GM18907 (cell line): ENCODE data around the gene AIFM1.

Experiments
- ATAC-seq: cut with Tn5 transposase; IDR thresholded peaks from one replicate; pipeline ENCODE4 v1.9.1; 2021; ENCODE audit warnings: mild to moderate bottlenecking, moderate library complexity; ENCODE audit not compliant: unreplicated experiment

AIFM1 gene

DNA sequence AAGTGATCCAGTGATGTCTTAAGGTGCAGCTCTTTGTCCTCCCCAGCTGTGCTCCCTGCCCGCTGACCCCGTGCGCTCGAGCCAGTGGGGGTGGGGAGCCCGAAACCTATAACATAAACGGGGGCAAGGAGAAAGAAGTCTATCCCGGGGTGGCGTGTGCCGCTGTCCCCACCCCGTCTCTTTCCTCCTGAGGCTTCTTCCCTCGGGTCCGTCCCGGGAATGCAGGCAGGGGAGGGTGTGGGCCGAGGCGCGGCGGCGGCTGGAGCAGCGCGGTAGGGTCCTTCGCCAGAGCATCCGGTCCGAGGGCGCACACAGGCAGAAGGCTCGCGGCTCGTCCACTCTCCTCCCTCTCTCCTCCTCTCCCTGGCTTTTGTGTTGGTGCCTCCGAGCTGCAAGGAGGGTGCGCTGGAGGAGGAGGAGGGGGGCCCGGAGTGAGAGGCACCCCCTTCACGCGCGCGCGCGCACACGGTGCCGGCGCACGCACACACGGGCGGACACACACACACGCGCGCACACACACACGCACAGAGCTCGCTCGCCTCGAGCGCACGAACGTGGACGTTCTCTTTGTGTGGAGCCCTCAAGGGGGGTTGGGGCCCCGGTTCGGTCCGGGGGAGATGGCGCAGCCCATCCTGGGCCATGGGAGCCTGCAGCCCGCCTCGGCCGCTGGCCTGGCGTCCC is 5.9 kb upstream of the AIFM1 start, which contains the start of gene RAB33A:
Gene RAB33A, plus strand, starts transcription at position 517 of the 681 bp plus-strand sequence. Its CDS starts 101 bp downstream, at position 618.
- ATAC-seq: peak; percentile 1

DNA sequence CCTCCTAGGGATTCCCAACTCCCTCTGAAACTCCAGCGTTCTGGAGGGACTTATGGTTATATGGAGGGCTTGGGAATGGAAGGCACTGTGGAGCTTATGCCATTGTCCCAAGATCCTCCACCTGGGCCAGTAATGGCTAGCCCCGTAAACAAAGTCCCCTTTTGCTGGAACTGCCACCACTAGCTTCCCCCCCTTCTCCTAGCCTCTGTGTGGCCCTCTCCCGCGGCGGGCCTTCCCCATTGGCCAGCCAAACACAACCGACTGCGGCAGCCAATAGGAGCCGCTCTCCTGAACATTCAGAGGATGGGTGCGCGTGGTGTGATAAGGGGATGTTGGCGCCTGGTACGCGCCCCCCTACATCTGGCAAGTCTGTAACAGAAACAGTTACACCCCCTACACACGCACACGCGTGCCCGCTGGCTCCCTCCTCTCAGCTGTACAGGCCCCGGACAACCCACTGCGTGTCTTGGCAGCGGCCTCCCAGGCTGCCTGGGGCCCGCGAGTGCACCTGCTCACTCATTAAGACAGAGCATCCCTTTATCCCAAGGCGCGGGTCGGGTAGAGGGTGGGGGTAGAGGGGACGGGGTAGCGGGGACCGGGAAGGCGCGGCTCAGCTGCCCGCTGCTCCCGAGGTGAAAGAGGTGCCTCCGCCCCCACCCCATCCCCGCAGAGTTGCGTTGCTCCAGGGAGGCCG is 5.3 kb upstream of the AIFM1 start:
- peak; percentile 71 for ATAC-seq

GRCh38 chrX:130167040-130167439 is 1.4 kb upstream of the AIFM1 start:
- ATAC-seq: no peak

- no peak for ATAC-seq
Measured at GRCh38 chrX:130166503-130166777, 799 bp upstream of the AIFM1 start.

- ATAC-seq: no peak
Measured at GRCh38 chrX:130165181-130165702, 399 bp downstream of the AIFM1 start.

GRCh38 chrX:130163398-130163797 is 2.2 kb downstream of the AIFM1 start:
- ATAC-seq: no peak

DNA sequence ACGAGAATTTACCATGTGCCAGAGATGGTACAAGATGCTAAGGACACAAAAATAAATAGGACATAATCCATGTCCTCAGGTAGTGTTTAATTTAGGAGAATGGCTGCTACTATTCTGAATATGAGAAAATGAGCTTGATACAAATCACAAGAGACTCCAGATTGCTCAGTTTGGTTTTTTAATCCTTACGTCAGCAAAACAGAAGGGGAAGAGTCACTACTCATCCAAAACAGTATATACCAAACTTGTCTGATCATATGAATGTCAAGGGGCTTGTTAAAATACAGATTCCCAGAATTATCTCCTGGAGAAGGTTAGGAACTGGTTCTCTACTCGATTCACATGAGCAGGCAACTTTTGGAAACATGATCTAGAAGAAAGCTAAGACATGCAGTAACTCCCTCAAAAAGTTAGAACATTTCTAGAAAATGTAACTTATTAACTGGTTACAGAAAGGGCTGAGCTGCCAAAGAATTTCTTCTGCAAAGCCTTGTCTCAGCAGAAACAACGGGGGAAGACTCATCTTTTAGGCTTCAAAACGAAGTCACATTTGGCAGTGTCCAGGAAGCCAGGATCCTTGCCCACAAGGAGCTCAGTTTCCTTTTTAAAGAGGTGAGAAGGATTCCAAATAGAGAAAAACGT is 3.4 kb downstream of the AIFM1 start:
- ATAC-seq: no peak

GRCh38 chrX:130159776-130160175 is 5.9 kb downstream of the AIFM1 start:
- ATAC-seq: no peak

DNA sequence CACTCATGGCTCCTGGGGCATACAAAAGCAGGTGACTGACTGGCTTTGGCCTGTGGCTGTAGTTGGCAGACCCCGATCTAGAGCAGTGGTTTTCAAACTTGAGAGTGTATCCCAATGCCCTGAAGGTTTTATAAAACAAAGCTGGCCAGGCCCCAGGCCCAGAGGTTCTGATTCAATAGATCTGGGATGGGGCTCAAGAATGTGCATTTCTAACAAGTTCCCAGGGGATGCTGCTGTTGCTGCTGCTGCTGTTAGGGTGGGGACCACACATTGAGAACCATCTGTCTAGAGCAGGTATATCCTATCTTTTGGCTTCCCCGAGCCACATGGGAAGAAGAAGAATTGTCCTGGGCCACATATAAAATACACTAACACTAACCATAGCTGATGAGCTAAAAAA is 7.3 kb downstream of the AIFM1 start:
- ATAC-seq: no peak

GRCh38 chrX:130155564-130155963 is 10.1 kb downstream of the AIFM1 start:
- no peak for ATAC-seq

DNA sequence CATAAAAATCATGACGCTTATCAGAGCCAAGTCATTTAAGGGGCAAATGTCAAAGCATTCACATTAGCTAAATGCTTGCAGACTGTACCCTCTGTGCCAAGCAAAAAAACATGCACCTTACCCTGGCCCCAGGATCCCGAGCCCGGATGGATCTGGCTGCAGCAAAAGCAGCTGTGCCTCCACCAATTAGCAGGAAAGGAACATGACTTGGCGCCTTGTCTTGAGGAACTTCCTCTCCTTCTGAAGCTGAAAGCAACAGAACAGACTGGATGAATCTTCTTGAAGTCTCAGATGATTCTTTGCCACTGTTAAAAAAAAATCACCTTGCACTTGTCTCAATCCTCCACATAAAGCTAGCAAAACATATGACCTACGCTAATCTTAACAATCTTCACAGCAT is 18.0 kb downstream of the AIFM1 start:
- no peak for ATAC-seq

GRCh38 chrX:130145123-130145522 is 20.5 kb downstream of the AIFM1 start:
- ATAC-seq: no peak

GRCh38 chrX:130144509-130144908 is 21.1 kb downstream of the AIFM1 start:
- no peak for ATAC-seq

DNA sequence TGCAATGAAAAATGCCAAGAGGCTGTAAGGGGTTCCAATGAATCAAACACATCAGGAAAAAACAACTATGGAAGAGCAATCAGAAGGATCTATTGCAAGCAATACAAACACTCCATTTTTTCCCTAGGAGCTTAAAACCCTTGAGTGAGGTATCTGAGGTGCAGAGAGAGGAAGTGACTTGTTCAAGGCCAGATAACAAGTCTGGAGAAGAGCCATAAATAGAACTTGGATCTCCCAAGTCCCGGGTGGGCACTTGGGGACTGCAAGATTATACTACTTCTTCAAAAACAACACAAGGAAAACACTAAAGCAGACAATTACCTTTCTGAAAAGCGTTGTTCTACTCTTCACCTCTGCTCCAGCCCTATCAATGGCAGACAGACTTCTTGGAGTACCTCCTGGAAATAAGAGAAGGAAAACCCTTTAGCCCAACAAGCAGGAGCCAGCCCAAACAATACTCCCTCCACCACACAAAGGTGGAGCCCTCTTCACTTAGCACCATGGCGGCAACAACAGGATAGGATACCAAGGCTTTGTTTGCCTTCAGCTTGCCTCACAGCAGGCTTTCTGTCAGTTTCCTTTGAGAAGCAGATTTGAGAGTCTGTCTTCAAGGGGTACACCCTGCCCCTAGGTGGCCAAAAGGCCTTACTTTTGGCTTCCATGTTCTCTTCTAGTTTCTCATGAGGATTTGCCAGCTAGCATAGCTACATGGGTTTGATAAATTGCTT is 26.0 kb downstream of the AIFM1 start:
- ATAC-seq: no peak

GRCh38 chrX:130136961-130137360 is 28.7 kb downstream of the AIFM1 start:
- no peak for ATAC-seq

GRCh38 chrX:130136496-130136895 is 29.1 kb downstream of the AIFM1 start:
- ATAC-seq: no peak

DNA sequence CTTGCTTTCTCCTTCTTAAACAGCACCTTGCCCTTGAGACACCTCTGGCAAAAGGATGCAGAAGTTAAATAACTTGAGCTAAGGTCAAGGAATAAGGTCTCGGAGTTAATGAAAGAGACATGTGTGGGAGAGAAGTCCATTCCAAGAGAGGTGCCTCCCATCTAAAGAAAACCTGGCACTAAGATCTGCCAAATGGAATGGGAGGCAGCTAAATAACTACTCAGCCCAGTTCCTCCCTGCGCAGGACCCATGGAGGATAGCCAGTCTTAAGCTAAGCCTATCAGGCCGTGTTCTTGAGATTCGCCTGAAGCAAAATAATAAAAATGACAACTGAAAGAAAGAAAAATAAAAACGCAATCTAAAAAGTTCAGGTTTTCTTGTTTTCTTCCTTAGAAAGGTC is 34.7 kb downstream of the AIFM1 start:
- ATAC-seq: no peak

- ATAC-seq: no peak
Measured at GRCh38 chrX:130125091-130125874, 40.4 kb downstream of the AIFM1 start.

- ATAC-seq: no peak
Measured at GRCh38 chrX:130124577-130124976, 41.1 kb downstream of the AIFM1 start.

- no peak for ATAC-seq
Measured at GRCh38 chrX:130121505-130121800, 44.2 kb downstream of the AIFM1 start.
